GM12891 (cell line): ENCODE results near the gene EIF4G3.

ENCODE experiments used
- PAX5 ChIP-seq: IDR thresholded peaks from 2 replicates; pipeline ENCODE4 v1.6.1; 2011; ENCODE audit warnings: low read length, moderate library complexity, mild to moderate bottlenecking; ENCODE audit not compliant: insufficient read depth, severe bottlenecking
- POLR2A ChIP-seq: IDR thresholded peaks from 2 replicates; pipeline ENCODE4 v1.6.1; 2011; ENCODE audit warnings: low read depth, low read length, control low read depth
- POLR2AphosphoS5 ChIP-seq: IDR thresholded peaks from 2 replicates; pipeline ENCODE4 v1.6.1; 2011; ENCODE audit warnings: low read depth, low read length, control low read depth
- POU2F2 ChIP-seq: IDR thresholded peaks from 2 replicates; pipeline ENCODE4 v1.6.1; 2011; ENCODE audit warnings: low read depth, mild to moderate bottlenecking, control low read depth, low read length, moderate library complexity
- SPI1 ChIP-seq: IDR thresholded peaks from 2 replicates; pipeline ENCODE4 v1.6.1; 2011; ENCODE audit warnings: low read depth, low read length, control low read depth
- TAF1 ChIP-seq: IDR thresholded peaks from 2 replicates; pipeline ENCODE4 v1.6.1; 2011; ENCODE audit warnings: low read depth, low read length, control low read depth

GRCh38 chr1:20997602-20998224 lies 179.0 kb downstream of the EIF4G3 start:
- no peak for TF ChIP-seq POLR2A
- TF ChIP-seq POLR2AphosphoS5 = no peak
- no peak for TF ChIP-seq TAF1
- no peak for TF ChIP-seq SPI1
- TF ChIP-seq POU2F2 = no peak
- no peak for TF ChIP-seq PAX5
